IPS-18a (cell line): ENCODE results near the gene GNB2.

Source experiments
- H3K27ac ChIP-seq: one replicate; pipeline ENCODE4 v1.5.1; 2013; ENCODE audit warnings: low read length
- H3K27me3 ChIP-seq: one replicate; pipeline ENCODE4 v1.6.1; 2013; ENCODE audit warnings: mild to moderate bottlenecking, low read length; ENCODE audit not compliant: control insufficient read depth, insufficient read depth
- H3K36me3 ChIP-seq: one replicate; pipeline ENCODE4 v1.6.1; 2013; ENCODE audit warnings: low read depth, low read length; ENCODE audit not compliant: control insufficient read depth
- H3K4me1 ChIP-seq: one replicate; pipeline ENCODE4 v1.6.1; 2013; ENCODE audit warnings: low read depth, low read length; ENCODE audit not compliant: control insufficient read depth
- H3K4me3 ChIP-seq: one replicate; pipeline ENCODE4 v1.5.1; 2013; ENCODE audit warnings: low read length
- H3K9ac ChIP-seq: one replicate; pipeline ENCODE4 v1.6.1; 2013; ENCODE audit warnings: mild to moderate bottlenecking, low read length, moderate library complexity
- H3K9me3 ChIP-seq: one replicate; pipeline ENCODE4 v1.6.1; 2013; ENCODE audit warnings: low read depth, low read length; ENCODE audit not compliant: control insufficient read depth

GNB2 gene

GRCh38 chr7:100673302-100673941, at the start of gene GNB2:
TSS of gene GNB2 (plus strand) at chr7:100673740. CDS start at chr7:100676266, 2,526 bp downstream.
- no peaks in the 10 kb centered on the region for H3K4me1 ChIP-seq
- H3K36me3 ChIP-seq = peaks cover 8% of the 10 kb centered on the region
- H3K9ac ChIP-seq = peak within 1 kb of the TSS; percentile 89
- peaks cover 20% of the 10 kb centered on the region for H3K27me3 ChIP-seq
- peak within 1 kb of the TSS; percentile 77 for H3K4me3 ChIP-seq
- no peaks in the 10 kb centered on the region for H3K9me3 ChIP-seq
- H3K27ac ChIP-seq = peak within 1 kb of the TSS; percentile 99

- Histone ChIP-seq H3K36me3 (no peaks in the 10 kb centered on the region), H3K27me3 (peaks cover 17% of the 10 kb centered on the region), H3K9ac (no peak overlapping the region)
These were observed 49.4 kb upstream of the GNB2 start for GRCh38 chr7:100623951-100624824.

GRCh38 chr7:100626055-100626454, 47.5 kb upstream of the GNB2 start:
- Histone ChIP-seq H3K9ac (no peak overlapping the region), H3K9me3 (no peaks in the 10 kb centered on the region), H3K27ac (no peak overlapping the region), H3K4me1 (peaks cover 3% of the 10 kb centered on the region), H3K36me3 (no peaks in the 10 kb centered on the region), H3K27me3 (peaks cover 17% of the 10 kb centered on the region), H3K4me3 (peak overlapping the region; percentile 53)

More at GRCh38 chr7:100623951-100624824, 49.4 kb upstream of the GNB2 start:
- no peaks in the 10 kb centered on the region for H3K9me3 ChIP-seq
- no peak overlapping the region for H3K27ac ChIP-seq
- H3K4me1 ChIP-seq = peaks cover 3% of the 10 kb centered on the region
- no peak overlapping the region for H3K4me3 ChIP-seq

GRCh38 chr7:100626530-100627237, 46.9 kb upstream of the GNB2 start:
- no peaks in the 10 kb centered on the region for H3K36me3 ChIP-seq
- H3K4me1 ChIP-seq = peaks cover 3% of the 10 kb centered on the region
- H3K27me3 ChIP-seq = peaks cover 18% of the 10 kb centered on the region
- H3K27ac ChIP-seq = no peak overlapping the region
- H3K9ac ChIP-seq = peak overlapping the region; percentile 22
- H3K9me3 ChIP-seq = no peaks in the 10 kb centered on the region
- H3K4me3 ChIP-seq = peak overlapping the region; percentile 53

GRCh38 chr7:100627238-100627549, 46.3 kb upstream of the GNB2 start:
- Histone ChIP-seq H3K9ac (peak overlapping the region; percentile 22), H3K4me3 (peak overlapping the region; percentile 53), H3K9me3 (no peaks in the 10 kb centered on the region), H3K36me3 (no peaks in the 10 kb centered on the region), H3K4me1 (peaks cover 3% of the 10 kb centered on the region), H3K27ac (no peak overlapping the region), H3K27me3 (peaks cover 23% of the 10 kb centered on the region)

GRCh38 chr7:100629117-100629716, 44.3 kb upstream of the GNB2 start:
- H3K9me3 ChIP-seq = no peaks in the 10 kb centered on the region
- H3K4me1 ChIP-seq = peaks cover 3% of the 10 kb centered on the region
- peaks cover 36% of the 10 kb centered on the region for H3K27me3 ChIP-seq
- H3K36me3 ChIP-seq = no peaks in the 10 kb centered on the region
- no peak overlapping the region for H3K27ac ChIP-seq
- no peak overlapping the region for H3K9ac ChIP-seq
- no peak overlapping the region for H3K4me3 ChIP-seq

- Histone ChIP-seq H3K27me3 (peaks cover 36% of the 10 kb centered on the region), H3K27ac (no peak overlapping the region)
These were observed 43.5 kb upstream of the GNB2 start for GRCh38 chr7:100630066-100630465.

GRCh38 chr7:100632951-100633717, 40.4 kb upstream of the GNB2 start:
- Histone ChIP-seq H3K9ac (peak overlapping the region; percentile 50), H3K4me1 (no peaks in the 10 kb centered on the region), H3K9me3 (no peaks in the 10 kb centered on the region), H3K27me3 (peaks cover 19% of the 10 kb centered on the region), H3K27ac (no peak overlapping the region), H3K36me3 (no peaks in the 10 kb centered on the region), H3K4me3 (peak overlapping the region; percentile 62)

More at GRCh38 chr7:100630066-100630465, 43.5 kb upstream of the GNB2 start:
- H3K9me3 ChIP-seq = no peaks in the 10 kb centered on the region
- no peaks in the 10 kb centered on the region for H3K36me3 ChIP-seq
- H3K4me3 ChIP-seq = no peak overlapping the region
- H3K4me1 ChIP-seq = peaks cover 3% of the 10 kb centered on the region
- H3K9ac ChIP-seq = no peak overlapping the region

GRCh38 chr7:100639995-100640516, 33.5 kb upstream of the GNB2 start:
- H3K4me3 ChIP-seq = no peak overlapping the region

GRCh38 chr7:100640517-100641440, 32.8 kb upstream of the GNB2 start:
- Histone ChIP-seq H3K4me1 (no peaks in the 10 kb centered on the region), H3K27ac (no peak overlapping the region), H3K9me3 (no peaks in the 10 kb centered on the region), H3K4me3 (no peak overlapping the region), H3K36me3 (no peaks in the 10 kb centered on the region), H3K27me3 (no peaks in the 10 kb centered on the region), H3K9ac (no peak overlapping the region)

More at GRCh38 chr7:100639995-100640516, 33.5 kb upstream of the GNB2 start:
- Histone ChIP-seq H3K9me3 (no peaks in the 10 kb centered on the region), H3K27ac (no peak overlapping the region), H3K4me1 (no peaks in the 10 kb centered on the region), H3K9ac (no peak overlapping the region), H3K27me3 (no peaks in the 10 kb centered on the region), H3K36me3 (no peaks in the 10 kb centered on the region)
